ENCODE measurements around the gene MICALL1.
A peak's percentile ranks its signal among the peaks of the same experiment; 100 is the strongest.

The MICALL1 gene

GRCh38 chr22:37905534-37906363 is at the start of gene MICALL1:
TSS of gene MICALL1 (plus strand) at chr22:37906297. CDS start at chr22:37906423, 126 bp downstream.
- peak; percentile 74 for DNase-seq

- DNase-seq = no peak
These were observed 45.2 kb upstream of the MICALL1 start for GRCh38 chr22:37860796-37861421.

- no peak for DNase-seq
These were observed 43.3 kb upstream of the MICALL1 start for GRCh38 chr22:37862570-37863325.

GRCh38 chr22:37865510-37865909 is 40.6 kb upstream of the MICALL1 start:
- no peak for DNase-seq

- no peak for DNase-seq
These were observed 35.8 kb upstream of the MICALL1 start for GRCh38 chr22:37870273-37870672.

GRCh38 chr22:37880668-37881440 is 25.2 kb upstream of the MICALL1 start:
- DNase-seq = no peak

GRCh38 chr22:37884420-37884819 is 21.7 kb upstream of the MICALL1 start:
- DNase-seq = no peak

- no peak for DNase-seq
These were observed 18.3 kb upstream of the MICALL1 start for GRCh38 chr22:37887584-37888378.

- DNase-seq = no peak
These were observed 14.2 kb upstream of the MICALL1 start for GRCh38 chr22:37891926-37892325.

GRCh38 chr22:37892566-37893335 is 13.3 kb upstream of the MICALL1 start:
- no peak for DNase-seq

GRCh38 chr22:37893583-37893983 is 12.5 kb upstream of the MICALL1 start:
- no peak for DNase-seq

GRCh38 chr22:37894939-37895670 is 11.0 kb upstream of the MICALL1 start:
- no peak for DNase-seq

GRCh38 chr22:37896181-37896592 is 9.9 kb upstream of the MICALL1 start:
- DNase-seq = peak; percentile 59

- no peak for DNase-seq
These were observed 9.2 kb upstream of the MICALL1 start for GRCh38 chr22:37896939-37897338.

- DNase-seq = no peak
These were observed 8.3 kb upstream of the MICALL1 start for GRCh38 chr22:37897807-37898206.

- DNase-seq = no peak
These were observed 7.5 kb upstream of the MICALL1 start for GRCh38 chr22:37898441-37899181.

- DNase-seq = no peak
These were observed 1.2 kb upstream of the MICALL1 start for GRCh38 chr22:37904572-37905533.

- DNase-seq = peak; percentile 43
These were observed 389 bp downstream of the MICALL1 start for GRCh38 chr22:37906364-37907008.
